Measurements from ENCODE around the gene GOLPH3. TPM values are rescaled to one million over a fixed set of nuclear protein-coding genes. Genes with fewer than 3 reads are reported as not detected.
"Not testable (repeated sequence)": the region's sequence is repeated elsewhere in the genome, so short reads cannot be mapped to it uniquely, and the experiment has no call there.

GOLPH3 gene
- total RNA-seq, 1 donor from 2014 or later: 64.6 TPM

DNA sequence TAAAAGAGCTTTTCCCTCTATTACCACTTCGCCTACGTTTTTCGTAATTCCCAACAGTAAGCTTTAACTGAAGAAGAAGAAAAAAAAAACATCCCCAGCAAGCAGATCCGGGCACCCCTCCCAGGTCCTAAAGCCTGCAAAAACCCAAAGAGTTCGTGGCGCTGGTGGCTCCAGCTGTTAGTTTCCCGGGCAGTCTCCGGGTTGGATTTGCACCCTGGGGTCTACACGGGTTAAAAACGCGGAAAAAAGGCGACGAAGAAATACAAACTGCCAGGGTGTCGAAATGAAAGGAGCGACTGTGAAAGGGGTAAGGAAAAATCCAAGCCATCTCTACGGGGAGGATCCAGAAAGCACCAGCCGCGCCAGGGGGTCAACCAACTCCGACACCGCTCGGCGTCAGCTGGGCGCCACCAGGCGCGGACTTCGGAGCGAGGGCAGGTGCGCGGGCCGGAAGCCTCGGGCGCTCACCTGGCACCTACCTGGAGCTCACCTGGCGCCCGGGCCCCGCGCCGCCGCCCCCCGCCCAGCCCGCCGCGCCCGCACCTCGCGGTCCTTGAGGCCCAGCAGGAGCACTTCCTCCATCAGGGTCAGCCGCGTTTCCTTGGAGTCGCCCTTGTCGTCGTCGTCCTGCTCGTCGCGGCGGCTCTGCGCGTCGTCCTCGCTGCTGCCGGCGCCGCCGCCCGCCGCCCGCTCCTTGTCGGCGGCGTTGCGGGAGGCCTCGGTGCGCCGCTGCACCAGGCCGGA, 680 bp downstream of the GOLPH3 start:
- TF ChIP-seq, protein P1, sequence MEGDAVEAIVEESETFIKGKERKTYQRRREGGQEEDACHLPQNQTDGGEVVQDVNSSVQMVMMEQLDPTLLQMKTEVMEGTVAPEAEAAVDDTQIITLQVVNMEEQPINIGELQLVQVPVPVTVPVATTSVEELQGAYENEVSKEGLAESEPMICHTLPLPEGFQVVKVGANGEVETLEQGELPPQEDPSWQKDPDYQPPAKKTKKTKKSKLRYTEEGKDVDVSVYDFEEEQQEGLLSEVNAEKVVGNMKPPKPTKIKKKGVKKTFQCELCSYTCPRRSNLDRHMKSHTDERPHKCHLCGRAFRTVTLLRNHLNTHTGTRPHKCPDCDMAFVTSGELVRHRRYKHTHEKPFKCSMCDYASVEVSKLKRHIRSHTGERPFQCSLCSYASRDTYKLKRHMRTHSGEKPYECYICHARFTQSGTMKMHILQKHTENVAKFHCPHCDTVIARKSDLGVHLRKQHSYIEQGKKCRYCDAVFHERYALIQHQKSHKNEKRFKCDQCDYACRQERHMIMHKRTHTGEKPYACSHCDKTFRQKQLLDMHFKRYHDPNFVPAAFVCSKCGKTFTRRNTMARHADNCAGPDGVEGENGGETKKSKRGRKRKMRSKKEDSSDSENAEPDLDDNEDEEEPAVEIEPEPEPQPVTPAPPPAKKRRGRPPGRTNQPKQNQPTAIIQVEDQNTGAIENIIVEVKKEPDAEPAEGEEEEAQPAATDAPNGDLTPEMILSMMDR (IDR thresholded peaks at IDR 0.05; ENCODE audit: insufficient read depth, low read length, poor library complexity, severe bottlenecking): no peak
- DNase-seq (ENCODE audit: low read depth): no peak
- H3K4me3 ChIP-seq (ENCODE audit: low read depth, low read length): peak overlapping the region; percentile 95
- no peaks in the 10 kb centered on the region for H3K36me3 ChIP-seq (ENCODE audit: control insufficient read depth, insufficient read depth, low read length)
- no peaks in the 10 kb centered on the region for H3K27me3 ChIP-seq (ENCODE audit: control insufficient read depth, insufficient read depth, low read length)

DNA sequence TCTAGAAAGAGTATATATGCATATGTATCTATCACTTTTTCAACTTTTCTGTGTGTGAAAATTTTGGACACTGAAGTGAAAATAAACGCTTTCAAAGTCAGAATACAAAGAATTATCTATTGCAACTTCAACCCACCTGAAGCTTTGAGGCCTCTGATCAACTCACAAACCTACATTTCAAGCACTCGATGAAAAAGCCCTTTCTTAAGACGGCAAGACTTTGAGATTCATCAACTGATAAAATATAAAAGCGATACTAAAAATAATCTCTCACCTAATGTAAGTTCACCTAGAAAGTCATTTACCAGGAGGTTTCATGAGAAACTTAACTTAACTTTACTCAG, 1.2 kb downstream of the GOLPH3 start:
- TF ChIP-seq, protein P1 (IDR thresholded peaks at IDR 0.05; ENCODE audit: insufficient read depth, low read length, poor library complexity, severe bottlenecking): no peak
- no peak for DNase-seq (ENCODE audit: low read depth)
- no peaks in the 10 kb centered on the region for H3K36me3 ChIP-seq (ENCODE audit: control insufficient read depth, insufficient read depth, low read length)
- peak overlapping the region; percentile 95 for H3K4me3 ChIP-seq (ENCODE audit: low read depth, low read length)
- no peaks in the 10 kb centered on the region for H3K27me3 ChIP-seq (ENCODE audit: control insufficient read depth, insufficient read depth, low read length)

DNA sequence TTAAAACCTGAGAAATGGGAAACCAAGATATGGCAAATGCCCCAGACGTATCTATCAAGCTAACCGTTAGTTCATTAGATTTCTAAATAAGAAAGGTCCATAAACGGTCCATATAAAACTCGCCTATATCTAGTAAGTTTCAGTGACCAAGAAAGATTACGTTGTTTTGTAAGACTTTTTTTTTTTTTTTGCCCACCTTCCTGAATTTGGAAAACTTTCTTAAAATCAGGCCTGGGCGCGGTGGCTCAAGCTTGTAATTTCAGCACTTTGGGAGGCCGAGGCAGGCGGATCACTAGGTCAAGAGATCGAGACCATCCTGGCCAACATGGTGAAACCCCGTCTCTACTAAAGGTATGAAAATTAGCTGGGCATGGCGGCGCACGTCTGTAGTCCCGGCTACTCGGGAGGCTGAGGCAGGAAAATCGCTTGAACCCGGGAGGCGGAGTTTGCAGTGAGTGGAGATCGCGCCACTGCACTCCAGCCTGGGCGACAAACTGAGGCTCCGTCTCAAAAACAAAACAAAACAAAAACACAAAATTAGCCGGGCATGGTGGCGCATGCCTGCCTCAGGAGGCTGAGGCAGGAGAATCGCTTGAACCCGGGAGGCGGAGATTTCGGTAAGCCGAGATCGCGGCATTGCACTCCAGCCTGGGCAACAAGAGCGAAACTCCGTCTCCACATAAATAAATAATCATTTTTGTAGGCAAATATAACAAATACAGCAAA, 1.8 kb downstream of the GOLPH3 start:
- not testable (repeated sequence) for H3K27me3 ChIP-seq (ENCODE audit: control insufficient read depth, insufficient read depth, low read length); DNase-seq (ENCODE audit: low read depth); H3K36me3 ChIP-seq (ENCODE audit: control insufficient read depth, insufficient read depth, low read length)
- peak overlapping the region; percentile 95 for H3K4me3 ChIP-seq (ENCODE audit: low read depth, low read length)

DNA sequence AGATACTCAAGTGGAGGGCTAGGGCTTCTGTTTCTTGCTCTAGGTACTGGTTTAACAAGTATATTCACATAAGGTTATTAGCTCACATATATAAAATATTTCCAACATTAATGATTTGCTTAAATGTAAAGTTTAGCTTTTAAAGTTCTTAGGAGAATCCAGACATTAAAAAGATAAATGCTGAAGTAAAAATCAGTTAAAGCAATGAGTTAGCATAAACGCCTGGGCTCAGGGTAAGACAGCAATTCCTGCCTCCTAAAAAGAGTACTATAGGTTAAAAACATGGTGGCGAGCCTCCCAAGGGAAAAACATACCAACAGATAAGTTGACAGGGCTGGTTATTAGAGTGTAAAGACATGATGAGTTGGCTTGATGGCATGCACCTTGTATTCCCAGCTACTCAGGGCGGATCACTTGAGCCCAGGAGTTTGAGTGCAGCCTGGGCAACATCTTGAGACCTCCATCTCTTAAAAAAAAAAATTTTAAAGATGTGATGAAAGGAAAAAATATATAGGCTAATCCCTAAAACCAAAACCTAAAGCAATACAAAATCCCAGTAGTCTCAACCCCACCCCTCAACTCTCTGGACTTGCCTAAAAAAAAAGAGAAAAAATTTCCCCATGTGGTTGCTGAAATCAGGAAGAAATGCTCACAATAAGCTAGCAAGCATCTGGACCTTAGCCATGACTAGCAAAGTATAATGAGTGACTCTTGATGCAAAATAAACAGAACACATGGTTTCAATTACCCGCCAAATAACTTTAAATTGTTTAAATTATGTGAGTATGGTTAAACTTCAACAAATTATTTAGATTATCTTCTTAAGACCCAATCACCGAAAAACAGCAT, 3.6 kb downstream of the GOLPH3 start:
- TF ChIP-seq, protein P1 (IDR thresholded peaks at IDR 0.05; ENCODE audit: insufficient read depth, low read length, poor library complexity, severe bottlenecking): no peak
- Histone ChIP-seq H3K27me3 (ENCODE audit: control insufficient read depth, insufficient read depth, low read length) (no peaks in the 10 kb centered on the region), H3K4me3 (ENCODE audit: low read depth, low read length) (no peak overlapping the region), H3K36me3 (ENCODE audit: control insufficient read depth, insufficient read depth, low read length) (no peaks in the 10 kb centered on the region)
- DNase-seq (ENCODE audit: low read depth): no peak

DNA sequence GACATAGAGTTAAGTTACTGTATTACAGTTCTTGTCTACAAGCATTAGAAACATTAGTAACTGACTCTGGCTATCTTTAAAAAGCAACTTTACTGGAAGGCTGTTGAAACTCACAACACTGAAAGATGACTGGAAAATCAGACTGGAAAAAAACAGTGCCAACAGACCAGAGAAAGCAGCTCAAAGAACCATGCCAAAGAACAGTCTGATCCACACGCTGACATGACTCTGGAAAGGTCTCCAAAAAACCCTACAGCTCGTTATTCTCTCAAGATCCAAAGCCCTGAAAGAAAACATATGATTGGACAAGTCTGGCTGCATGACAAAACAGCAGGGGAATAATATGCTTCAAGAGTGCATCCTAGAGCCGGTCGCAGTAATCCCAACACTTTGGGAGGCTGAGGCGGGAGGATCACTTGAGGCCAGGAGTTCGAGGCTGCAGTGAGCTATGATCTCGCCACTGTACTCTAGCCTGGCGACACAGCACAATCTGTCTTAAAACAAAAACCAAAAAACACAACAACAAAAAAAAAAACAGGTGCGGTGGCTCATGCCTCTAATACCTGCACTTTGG, 5.6 kb downstream of the GOLPH3 start:
- TF ChIP-seq, protein P1 (IDR thresholded peaks at IDR 0.05; ENCODE audit: insufficient read depth, low read length, poor library complexity, severe bottlenecking): no peak
- no peaks in the 10 kb centered on the region for H3K36me3 ChIP-seq (ENCODE audit: control insufficient read depth, insufficient read depth, low read length)
- H3K4me3 ChIP-seq (ENCODE audit: low read depth, low read length): no peak overlapping the region
- H3K27me3 ChIP-seq (ENCODE audit: control insufficient read depth, insufficient read depth, low read length): no peaks in the 10 kb centered on the region
- DNase-seq (ENCODE audit: low read depth): no peak

DNA sequence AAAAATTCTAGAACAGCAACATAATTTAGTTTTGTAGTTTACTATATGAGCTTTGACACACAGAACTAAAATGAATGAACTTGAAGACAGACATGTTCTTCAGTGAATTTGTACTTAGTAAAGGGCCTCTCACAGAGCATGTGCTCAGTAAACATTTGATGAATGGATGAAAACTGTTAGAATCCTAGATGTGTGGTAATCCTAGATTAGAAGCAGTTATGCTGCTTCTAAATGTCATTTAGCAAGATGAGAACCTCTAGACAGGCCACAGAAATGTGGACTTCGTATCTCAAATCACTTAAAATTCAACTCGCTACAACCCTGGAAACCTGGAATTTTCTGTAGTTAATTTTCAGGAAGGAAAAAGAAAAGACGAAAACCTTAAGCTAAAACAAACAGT, 8.5 kb downstream of the GOLPH3 start:
- DNase-seq (ENCODE audit: low read depth): no peak
- TF ChIP-seq, protein P1 (IDR thresholded peaks at IDR 0.05; ENCODE audit: insufficient read depth, low read length, poor library complexity, severe bottlenecking): no peak
- Histone ChIP-seq H3K36me3 (ENCODE audit: control insufficient read depth, insufficient read depth, low read length) (no peaks in the 10 kb centered on the region), H3K4me3 (ENCODE audit: low read depth, low read length) (no peak overlapping the region), H3K27me3 (ENCODE audit: control insufficient read depth, insufficient read depth, low read length) (no peaks in the 10 kb centered on the region)
